ENCODE results near the gene MAGEF1.
A peak's percentile ranks its signal among the peaks of the same experiment; 100 is the strongest.

Gene MAGEF1, protein sequence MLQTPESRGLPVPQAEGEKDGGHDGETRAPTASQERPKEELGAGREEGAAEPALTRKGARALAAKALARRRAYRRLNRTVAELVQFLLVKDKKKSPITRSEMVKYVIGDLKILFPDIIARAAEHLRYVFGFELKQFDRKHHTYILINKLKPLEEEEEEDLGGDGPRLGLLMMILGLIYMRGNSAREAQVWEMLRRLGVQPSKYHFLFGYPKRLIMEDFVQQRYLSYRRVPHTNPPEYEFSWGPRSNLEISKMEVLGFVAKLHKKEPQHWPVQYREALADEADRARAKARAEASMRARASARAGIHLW

DNA sequence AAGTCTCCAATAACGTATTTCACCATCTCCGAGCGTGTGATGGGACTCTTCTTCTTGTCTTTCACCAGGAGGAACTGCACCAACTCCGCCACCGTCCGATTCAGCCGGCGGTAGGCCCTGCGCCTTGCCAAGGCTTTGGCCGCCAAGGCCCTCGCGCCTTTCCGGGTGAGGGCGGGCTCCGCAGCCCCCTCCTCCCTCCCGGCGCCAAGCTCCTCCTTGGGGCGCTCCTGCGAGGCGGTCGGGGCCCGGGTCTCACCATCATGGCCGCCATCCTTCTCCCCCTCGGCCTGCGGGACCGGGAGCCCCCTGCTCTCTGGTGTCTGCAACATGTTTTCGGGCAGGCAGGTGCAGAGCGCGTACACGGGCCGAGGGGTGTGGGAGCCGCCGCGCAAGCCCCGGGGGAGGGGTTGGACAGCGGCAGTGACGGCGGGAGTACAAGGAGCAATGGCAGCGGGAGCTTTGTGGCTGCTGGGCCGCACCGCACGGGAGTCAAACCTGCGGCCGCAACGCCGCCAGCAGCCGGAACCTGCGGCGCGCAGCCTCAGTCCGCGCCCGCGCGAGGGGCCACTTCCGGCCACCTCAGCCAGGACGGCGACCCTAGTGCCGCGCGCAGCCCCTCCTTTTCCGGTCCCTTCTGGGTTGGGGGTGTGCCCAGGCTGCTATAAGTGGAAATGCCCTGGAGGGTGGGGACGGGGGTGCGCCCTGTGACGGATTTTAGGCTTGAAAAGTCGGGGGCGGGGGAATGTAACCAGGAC is at the start of gene MAGEF1:
Gene MAGEF1, minus strand, starts transcription at position 572 of the 755 bp plus-strand sequence. Its CDS starts 243 bp downstream, at position 329.
- peak; percentile 84 for DNase-seq

DNA sequence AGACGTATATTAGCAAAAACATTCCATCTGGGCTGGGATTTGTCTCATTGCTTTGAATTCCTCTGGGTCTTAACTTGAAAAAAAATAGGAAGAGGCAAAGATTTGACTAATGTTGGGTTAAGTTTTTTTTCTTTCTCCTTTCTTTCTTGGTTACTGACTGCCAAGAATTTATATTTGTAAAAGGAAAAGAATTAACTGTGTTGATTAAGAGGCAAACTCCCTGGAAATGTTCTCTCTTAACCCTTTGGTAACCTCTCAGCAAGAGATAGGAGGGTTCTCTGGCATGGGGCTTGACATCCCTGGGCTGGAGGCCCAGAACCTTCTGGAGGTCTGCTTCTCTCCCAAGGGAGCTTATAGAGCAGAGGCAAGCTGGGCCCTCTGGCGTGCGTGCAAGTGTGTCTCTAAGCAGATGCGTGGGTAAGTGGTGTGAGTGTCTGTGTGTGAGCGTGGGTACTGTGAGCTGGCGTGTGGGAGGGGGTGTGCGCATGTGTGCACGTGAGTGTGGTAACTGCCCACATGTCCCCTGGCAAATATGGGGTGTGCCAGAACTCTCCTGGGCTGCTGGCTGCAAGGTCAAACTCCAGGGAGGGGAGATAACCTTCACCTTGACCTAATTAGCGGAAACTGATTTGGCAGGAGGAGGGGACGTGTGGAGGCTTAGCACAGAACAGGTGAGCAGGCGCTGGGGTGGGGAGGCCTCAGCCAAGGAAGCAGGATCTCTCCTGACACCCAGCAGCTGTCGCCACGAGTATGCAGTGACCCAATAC is 49.4 kb upstream of the MAGEF1 start:
- no peak for DNase-seq

DNA sequence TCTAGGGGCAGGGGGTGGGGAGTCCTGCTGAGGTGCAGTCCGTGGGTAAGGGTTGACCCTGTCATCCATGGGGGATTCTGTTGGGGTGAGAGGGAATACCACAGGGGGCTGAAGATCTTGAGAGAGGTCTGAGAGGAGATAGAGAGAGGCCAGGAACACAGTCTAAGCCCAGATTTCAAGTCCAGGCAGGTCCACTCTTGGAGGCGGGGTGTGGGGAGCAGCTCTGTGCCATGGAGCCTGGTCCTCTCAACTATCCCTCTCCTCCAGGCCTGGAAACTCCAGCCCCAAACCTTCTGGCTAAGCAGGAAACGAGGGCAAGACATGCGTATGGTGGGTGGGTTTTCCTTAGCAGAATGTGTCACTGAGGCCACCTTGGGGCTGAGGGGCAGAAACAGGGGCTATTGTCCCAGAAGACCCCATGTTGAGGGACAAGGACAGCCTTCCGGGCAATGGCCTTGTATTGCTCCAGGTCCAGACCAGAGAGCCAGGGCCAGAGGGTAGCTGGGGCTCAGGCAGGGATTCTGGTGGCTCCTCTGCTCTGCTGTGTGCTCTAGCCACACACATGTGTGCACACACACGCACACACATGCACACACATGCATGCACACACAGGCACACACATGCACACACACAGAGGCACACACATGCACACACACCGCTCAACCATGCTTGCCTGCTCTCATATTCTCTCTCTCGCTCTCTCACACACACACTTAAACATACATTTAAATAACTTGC is 48.6 kb upstream of the MAGEF1 start:
- DNase-seq: no peak

DNA sequence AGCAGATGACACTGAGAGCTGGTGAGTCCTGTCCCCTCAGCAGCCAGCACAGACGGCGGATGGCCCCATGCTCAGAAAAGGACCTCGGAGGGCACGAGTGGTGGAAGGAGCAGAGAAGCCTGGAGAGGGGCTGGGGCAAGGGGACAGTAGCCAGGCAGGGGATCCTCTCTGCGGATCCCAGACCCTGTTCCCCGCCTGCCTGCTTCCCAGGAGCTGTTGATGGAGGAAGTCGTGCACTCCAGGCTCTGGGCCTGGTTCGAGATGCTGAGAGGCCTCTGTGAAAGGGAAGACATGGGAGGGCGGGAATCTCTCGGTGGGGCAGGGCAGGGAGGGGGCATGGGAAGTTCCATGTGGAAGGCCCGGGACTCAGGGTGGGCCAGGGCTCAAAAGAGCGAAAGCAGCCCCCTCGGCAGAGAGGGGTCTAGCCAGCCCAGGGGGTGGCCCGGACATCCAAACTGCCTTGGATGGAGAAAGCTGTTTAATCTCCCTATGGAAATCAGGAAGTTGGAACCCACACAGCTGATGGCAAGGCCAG is 47.9 kb upstream of the MAGEF1 start:
- no peak for DNase-seq

DNA sequence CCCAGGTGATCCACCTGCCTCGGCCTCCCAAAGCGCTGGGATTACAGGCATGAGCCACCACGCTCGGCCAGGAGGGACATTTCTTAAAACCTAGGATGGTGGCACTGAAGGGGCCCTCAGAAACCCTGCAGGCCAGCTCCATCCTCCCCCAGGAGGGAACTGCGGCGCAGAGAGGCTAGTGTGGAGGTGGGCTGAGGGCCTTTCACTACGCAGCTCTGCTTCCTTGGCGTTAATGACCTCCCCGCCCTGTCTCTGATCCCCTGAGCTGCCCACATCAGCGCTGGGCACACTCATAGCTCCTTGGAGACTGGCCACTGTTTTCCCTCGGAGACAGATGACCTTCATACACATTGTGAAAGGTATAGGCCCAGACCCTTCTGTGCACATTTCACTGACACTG is 46.2 kb upstream of the MAGEF1 start:
- no peak for DNase-seq

DNA sequence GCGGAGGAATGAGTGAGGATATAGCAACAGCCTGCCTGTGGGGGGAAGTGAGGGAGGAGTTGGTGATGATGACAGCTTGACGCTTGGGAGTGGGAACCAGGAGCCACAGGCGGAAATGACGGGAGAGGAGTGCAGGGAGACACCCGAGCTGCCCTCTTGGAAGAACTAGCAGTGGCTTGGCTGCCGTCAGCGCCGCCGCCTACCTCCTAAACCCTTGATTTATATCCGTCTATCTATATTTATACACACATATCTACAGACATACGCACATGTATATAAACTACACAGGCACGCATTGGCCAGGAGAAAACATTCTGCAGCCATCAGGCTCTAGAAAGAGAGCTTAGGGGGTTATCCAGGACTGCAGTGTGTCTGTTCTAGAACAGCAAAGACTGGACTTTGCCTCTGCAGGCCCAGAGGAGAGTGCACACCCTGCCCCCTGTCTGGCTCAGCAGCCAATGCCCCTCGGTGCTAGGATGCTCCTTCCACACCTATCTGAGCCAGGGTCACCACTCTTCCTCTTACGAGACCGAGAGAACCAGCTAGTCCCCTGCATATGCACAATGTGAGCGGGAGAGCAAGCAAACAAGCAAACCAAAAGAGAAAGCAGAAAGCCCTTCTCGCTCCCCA is 45.3 kb upstream of the MAGEF1 start:
- no peak for DNase-seq

DNA sequence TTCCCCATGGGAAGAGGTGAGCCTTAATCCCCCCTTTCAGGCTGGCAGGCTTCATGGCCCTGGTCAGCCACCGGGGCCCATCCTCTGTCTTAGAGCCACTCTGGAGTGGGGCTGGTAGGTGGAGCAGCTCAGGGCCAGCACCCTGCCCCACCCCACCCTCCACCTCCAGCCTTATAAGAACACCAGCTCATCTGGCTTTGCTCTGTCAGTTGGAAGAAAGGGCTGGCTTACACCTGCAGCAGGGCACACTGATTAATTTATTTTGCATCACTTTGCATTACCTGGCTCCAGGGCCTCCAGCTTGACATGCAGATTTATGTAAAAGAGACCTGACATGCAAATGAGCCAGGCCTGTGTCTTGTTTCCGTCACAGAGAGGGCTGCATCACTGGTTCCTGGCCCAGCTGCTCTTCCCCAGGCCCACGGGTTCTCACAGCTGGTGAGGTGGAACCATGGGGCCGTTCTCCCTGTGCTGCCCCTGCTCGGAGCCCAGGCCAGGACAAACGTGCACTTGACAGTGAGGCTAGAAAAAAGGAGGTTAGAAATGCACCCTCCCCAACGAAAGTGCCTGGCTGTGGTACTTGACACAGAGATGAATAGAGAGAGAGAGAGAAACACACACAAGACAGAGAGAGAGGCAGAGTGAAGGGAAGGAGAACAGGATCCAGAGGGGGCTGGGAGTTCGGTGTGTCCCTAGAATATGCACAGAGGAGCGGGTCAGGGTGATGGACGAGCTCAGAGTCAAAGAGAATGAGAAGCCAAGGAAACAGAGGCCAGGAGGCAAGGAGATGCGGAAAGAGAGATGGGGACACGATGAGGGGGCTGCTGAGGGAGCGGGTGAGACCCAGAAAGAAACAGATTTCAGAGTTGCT is 44.5 kb upstream of the MAGEF1 start:
- no peak for DNase-seq

DNA sequence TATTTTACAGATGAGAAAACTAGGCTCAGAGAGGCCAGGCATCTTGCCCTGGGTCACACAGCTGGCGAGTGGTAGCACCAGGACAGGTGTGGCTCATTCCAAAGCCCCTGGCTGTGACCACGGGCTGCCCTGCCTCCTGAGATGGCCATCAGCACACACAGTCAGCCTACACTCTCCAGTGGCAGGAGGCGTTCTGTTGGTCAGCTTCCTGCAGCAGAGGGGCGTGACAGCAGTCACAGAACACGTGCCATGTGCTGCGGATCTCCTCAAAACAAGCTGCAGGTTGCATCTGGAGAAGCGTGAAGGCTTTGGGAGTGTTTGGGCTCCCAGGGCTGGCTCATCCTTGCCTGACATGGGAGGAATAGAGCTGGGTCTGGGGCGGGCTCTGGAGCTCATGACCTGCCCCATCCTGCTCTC is 43.5 kb upstream of the MAGEF1 start:
- DNase-seq: no peak

DNA sequence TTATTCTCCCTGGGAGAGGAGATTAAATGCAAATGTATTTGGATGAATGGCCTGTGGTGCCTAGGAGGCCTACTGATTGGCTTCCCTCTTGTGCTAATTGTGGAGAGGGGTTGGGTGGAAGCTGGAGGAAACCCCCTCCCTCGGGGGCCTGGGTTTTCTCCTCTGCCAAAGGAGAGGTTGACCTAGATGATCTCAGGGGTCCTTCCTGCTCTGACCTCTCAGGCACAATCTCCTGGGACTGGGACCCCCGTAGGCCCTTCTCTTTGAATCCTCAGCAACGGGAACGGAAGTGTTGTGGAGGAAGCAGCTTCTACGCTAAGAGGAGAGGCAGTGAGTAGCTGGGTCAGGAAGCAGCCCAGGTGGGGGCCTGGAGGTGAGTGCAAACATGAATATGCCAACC is 40.5 kb upstream of the MAGEF1 start:
- DNase-seq: no peak

DNA sequence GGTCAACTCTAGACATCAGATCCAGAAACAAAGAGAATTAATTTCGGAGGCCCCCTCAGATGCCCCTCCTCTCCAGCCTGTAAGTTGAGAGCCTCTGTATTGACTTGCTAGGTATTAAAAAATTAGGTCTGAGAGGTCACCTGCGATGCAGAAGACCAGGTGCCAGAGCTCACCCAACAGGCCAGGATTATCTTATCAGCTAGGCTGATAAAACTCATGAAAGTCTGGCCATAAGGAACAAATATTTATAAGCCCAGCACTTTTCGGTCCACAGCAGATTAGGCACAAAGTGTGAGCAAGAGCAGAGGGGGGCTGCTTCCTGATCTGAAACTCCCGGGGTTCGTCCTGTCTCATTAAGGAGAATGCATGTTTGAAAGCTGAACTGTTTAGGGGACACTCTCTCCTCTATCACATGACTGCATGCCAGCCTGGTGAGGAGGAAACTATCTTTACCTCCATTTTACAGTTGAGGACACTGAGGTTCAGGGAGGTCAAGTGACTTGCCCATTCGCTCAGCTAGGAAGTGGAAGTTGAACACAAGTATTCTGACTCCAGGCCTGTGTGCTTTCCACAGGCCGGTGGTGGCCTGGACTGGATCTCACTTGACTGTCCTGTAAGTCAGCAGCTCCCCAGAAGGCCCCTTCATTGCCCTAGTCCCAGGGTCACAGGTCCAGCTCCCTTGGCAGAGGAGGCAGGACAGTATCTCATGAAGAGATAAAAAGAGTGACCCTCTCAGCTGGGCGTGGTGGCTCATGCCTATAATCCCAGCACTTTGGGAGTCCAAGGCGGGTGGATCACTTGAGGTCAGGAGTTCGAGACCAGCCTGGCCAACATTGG is 39.6 kb upstream of the MAGEF1 start:
- no peak for DNase-seq

DNA sequence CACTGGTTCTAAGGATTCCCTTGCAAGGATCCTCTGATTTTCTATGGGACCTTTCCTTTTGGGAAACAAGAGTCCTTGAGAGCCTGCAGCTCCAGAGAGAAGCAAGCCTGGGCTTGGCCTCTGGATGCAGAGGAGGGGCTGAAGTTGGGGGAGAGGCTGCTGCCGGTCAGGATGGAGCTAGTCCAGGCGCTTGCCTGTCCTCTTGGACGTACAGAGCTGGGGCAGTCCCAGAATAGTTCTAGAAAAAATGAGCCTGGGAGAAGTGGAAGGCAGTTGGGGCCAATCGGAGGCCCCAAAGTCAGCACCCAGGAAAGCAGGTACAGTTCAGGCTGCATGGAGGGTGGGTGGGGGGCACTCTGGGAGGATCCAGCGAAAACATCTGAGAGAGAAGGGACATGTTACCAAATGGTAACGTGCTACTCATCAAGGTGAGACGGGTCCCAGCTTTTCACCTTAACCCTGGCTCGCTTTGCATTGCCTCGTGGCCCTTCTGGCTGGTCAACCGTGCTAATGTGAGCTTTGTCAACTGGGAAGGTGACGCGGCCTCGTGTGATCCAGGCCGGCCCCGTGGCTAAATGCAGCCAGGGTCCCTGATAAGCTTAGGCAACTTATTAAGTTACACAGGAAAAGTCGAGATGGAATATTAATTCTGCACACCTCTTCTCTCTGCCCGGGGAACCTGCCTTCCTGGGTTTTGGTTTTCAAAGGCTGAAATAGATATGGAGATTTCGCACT is 38.7 kb upstream of the MAGEF1 start:
- DNase-seq: no peak

DNA sequence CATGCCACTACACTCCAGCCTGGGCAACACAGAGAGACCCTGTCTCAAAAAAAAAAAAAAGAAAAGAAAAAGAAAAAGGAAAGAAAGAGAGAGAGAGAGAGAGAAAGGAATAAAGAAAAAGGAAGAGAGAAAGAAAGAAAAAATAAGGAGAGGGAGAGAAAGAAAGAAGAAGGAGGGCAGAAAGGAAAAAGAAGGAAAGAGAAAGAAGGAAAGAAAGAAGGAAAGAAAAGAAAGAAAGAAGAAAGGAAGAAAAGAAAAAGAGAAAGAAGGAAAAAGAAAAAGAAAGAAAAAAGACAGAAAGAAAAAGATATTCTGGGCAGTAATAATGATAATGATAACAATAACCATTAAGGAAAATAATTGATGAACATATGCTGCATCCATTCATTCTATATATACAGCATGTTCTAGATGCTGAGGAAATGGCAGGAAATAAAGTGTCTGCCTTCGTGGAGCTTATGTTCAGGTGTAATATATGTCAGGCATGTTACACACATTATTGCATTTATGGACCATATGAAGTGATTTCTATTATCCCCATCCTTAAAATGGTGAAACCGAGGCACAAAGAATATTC is 37.4 kb upstream of the MAGEF1 start:
- DNase-seq: no peak

DNA sequence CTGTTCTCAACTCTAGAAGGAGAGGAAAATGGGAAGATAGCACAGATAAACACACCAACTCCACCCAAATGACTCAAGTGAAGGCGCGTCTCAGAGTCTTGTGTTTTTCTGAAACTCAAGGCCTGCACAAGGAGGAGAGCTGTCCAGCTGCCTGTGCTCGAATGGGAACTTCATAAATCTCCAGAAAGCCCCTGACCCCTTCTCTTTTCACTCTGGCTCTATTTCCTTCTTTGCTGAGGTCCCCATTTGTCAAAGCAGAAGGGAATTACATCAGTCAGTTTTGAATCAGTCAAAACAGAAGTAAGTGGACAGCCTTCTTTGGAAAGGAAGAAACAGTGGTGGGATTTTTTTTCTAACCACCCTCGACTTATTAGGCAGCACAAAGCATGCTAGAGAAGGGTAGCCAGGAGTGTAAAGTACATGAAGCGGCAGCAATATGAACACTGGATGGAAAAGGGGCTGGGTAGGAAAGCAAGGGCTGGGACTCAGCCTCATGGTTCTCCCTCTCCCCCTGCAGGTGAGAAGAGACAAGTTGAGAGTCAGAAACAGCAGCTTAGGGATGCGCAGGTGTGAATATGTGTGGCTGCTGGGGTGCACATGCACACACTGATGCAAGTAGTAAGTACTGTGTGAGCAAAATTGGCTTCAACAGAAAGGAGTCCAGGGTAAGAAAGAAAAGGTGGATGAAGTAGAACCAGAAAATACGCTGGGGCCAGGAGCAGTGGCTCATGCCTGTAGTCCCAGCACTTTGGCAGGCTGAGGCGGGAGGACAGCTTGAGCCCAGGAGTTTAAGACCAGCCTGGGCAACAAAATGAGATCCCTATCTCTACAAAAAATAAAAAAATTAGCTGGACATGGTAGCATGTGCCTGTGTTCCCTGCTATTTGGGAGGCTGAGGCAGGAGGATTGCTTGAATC is 36.6 kb upstream of the MAGEF1 start:
- DNase-seq: peak; percentile 38

DNA sequence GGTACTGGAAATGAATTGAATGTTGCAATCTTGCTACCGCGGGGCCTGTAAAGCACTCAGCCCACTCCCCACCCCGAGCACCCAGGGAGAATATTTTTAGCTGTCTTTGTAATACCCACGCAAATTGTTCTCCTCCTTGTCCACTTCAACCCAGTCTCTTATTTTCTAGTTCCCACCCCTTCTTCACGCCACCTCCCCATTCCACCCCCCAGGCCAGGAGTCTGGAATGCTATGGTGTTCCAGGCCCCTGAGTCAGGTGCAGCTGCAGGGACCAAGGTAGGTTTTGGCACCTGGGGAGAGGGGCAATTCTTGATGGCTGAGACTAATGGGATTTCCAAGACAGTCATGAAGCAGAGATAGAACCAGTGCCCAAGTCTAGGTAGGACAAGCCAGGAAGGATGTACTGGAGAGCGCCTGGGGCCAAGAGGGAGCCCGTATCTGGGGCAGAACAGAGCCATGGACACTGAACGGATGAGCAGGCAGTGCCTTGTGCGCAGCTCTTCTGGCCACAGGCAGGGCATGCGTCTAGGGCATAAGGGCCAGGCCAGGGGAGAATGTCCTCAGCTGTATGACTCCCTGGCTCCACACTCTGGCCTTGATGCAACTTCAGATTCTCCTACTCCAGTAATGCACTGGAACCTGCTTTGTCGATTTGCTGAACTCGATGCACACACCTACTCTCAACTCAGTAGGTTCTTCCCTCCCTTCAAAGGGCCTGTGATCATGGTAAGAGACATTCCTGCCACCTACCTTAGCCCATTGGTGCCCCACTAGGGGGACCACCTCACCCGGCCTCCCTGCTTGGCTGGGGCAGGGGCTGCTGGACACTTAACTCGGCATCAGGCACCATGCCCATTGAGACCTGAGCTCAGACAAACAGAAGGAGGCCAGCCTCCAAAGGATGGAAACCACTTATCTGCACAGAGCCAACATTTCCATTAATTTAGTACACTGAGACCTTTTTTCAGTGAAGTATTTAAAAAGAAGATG is 34.6 kb upstream of the MAGEF1 start:
- DNase-seq: no peak

DNA sequence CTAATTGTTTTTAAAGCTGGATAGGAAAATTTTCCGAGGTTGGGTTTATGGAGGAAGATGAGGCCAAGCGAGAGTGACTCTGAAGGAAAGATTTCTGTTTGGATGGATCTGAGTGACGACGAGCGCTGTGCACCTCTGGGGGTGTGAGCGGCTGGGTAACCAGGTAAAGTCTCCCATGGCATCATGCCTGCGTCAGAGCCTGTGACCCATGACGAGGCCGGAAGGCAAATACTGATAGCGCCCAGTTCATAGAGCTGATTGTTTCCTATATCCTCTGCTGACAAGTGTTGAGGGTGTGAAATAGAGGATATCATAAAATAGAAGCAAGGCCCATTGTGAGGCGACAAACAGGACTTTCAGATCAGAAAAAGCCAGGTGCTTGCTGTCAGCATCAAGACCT is 33.7 kb upstream of the MAGEF1 start:
- DNase-seq: no peak

DNA sequence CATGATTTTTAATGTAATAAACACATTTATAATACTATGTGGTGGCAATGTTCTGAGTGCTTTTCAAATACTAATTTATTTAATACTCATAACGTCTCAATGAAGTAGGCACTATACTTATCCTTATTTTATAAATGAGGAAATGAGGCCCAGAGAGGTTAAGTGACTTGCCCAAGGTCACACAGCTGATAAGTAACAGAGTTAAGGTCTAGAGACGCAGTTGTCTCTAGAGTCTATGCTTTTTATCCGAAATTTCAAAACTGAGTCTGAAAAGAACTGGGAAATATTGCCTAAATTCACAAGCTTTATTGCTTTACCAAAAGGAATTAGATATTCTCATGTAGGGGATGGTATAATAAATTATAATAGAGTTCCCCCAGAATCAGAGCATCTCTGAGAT is 31.4 kb upstream of the MAGEF1 start:
- DNase-seq: no peak

DNA sequence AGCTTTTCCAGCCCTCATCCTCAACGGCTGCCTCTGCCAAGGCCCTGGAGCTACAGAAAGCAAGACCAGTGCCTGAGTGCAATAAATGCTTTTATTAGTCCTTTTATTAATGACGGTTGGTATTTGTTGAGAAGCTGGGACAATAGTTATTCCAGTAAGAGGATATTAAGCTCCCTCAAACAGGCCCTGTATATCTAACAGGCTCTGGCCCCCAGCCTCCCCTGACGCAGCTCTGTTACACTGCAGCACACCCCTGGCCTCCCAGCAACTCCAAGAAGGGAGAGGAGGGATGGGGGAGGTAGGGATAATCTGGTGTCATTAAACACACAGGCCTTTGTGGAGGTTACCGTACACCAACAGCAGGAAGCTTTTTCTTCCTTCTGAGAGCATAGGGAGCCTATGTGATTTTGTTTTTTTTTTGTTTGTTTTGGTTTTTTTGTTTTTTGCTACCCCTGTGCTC is 30.8 kb upstream of the MAGEF1 start:
- DNase-seq: no peak
